ENCODE results near the gene HDAC4.
"Not testable (repeated sequence)": the region's sequence is repeated elsewhere in the genome, so short reads cannot be mapped to it uniquely, and the experiment has no call there.

The HDAC4 gene

DNA sequence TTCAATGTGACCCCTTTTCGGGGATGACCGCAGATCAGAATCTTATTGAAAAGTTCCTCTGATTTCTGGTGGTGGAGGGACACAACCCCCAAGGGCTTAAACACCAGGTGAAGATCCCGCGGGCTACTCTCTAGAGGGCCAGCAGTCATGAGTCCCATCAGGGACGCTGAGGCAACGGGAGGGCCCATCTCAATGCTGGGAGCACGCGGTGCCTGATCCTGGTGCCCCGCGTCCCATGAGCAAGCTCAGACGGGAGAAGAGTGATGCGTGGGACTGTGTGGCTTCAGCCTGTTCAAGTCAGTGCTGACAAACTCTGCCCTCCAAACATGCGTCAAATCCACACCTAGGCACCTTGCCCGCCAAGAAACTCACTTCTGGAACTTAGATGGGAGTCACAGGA, 328.0 kb downstream of the HDAC4 start:
- Histone ChIP-seq H3K36me3 (peaks cover 43 to 79% (median 67%) of the 10 kb centered on the region in 11 experiments), H3K4me3 (no peak overlapping the region), H3K27ac (no peak overlapping the region), H3K4me2 (no peak overlapping the region), H3K9me3 (replicated peaks in 1 of 11) (no peaks in the 10 kb centered on the region; a peak in 1 of 22 replicates), H4K20me1 (peaks cover 9 to 67% (median 26%) of the 10 kb centered on the region in 11 experiments; a peak in 21 of 22 replicates), H3K9ac (no peak overlapping the region), H3K27me3 (peaks cover 0 to 4% (median 0%) of the 10 kb centered on the region in 11 experiments; a peak in 4 of 22 replicates), H3K4me1 (peaks cover 9 to 35% (median 24%) of the 10 kb centered on the region in 10 experiments)
- TF ChIP-seq Cebpa-rat (IDR thresholded peaks at IDR 0.05): no peak

DNA sequence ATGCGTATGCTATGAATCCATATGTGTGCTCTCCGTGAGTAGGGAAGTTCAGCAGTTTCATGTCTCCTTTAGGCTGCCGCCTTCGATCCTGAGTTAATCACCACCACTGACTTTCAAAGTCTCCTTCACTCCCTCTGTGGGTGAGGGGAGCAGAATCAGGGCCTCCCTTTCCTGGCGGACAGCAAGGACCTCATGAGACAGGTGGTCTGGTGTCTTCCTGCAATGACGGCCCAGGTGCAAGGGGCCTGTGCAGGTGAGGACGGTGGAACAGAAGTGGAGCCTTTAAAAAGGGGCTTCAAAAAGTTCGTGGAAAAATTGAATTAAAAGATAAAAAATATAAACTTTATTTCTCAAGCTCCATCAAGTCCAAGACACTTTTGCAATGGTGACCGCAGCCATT, 330.4 kb downstream of the HDAC4 start:
- H3K36me3 ChIP-seq: peaks cover 31 to 77% (median 48%) of the 10 kb centered on the region in 11 experiments
- H3K4me1 ChIP-seq: peaks cover 25 to 48% (median 36%) of the 10 kb centered on the region in 10 experiments
- H3K9me3 ChIP-seq (replicated peaks in 1 of 11): no peaks in the 10 kb centered on the region; a peak in 1 of 22 replicates
- H4K20me1 ChIP-seq: peaks cover 18 to 68% (median 41%) of the 10 kb centered on the region in 11 experiments; a peak in 20 of 22 replicates
- no peak overlapping the region for H3K27ac ChIP-seq
- TF ChIP-seq Cebpa-rat (IDR thresholded peaks at IDR 0.05): no peak
- no peak overlapping the region for H3K4me3 ChIP-seq
- H3K27me3 ChIP-seq: peaks cover 0 to 23% (median 0%) of the 10 kb centered on the region in 11 experiments; a peak in 7 of 22 replicates
- peak overlapping the region in 1 of 11 experiments; percentile 37; a peak in 1 of 22 replicates for H3K4me2 ChIP-seq
- no peak overlapping the region for H3K9ac ChIP-seq

- not testable (repeated sequence) for H3K27ac ChIP-seq
- peaks cover 0 to 23% (median 0%) of the 10 kb centered on the region in 11 experiments; a peak in 7 of 22 replicates for H3K27me3 ChIP-seq
- peaks cover 30 to 77% (median 51%) of the 10 kb centered on the region in 11 experiments for H3K36me3 ChIP-seq
Measured at GRCh38 chr2:239069362-239070333, 331.2 kb downstream of the HDAC4 start.

DNA sequence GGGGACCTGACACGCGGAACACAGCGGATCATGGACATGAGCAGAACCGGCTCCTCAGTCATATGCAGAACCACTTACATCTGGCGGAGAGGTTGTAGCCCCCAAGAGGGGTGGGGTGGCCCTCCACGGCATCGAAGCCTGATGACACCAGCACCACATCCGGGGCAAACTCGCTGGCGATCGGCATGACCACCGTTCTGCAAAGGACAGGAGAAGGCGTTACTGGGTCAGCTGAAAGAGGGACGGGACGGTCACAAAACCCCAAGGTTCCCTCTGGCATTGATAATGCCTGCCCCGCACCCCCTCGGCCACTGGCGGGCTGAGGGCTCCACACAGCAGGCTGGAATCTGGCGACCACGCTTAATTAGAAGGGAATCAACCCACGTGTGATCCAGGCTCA, 332.4 kb downstream of the HDAC4 start:
- Histone ChIP-seq H3K9me3 (replicated peaks in 1 of 11) (no peaks in the 10 kb centered on the region; a peak in 1 of 22 replicates), H4K20me1 (peaks cover 18 to 75% (median 50%) of the 10 kb centered on the region in 11 experiments; a peak in 20 of 22 replicates), H3K4me1 (peaks cover 25 to 50% (median 39%) of the 10 kb centered on the region in 10 experiments), H3K4me2 (peak overlapping the region; percentile 46 to 92 (median 85); a peak in 19 of 22 replicates), H3K9ac (no peak overlapping the region), H3K27ac (no peak overlapping the region), H3K4me3 (no peak overlapping the region), H3K27me3 (peaks cover 0 to 23% (median 0%) of the 10 kb centered on the region in 11 experiments; a peak in 7 of 22 replicates), H3K36me3 (peaks cover 24 to 77% (median 49%) of the 10 kb centered on the region in 11 experiments)
- no peak for TF ChIP-seq Cebpa-rat (IDR thresholded peaks at IDR 0.05)

More at GRCh38 chr2:239069362-239070333, 331.2 kb downstream of the HDAC4 start:
- not testable (repeated sequence) for H3K4me3 ChIP-seq; H3K9ac ChIP-seq; H3K9me3 ChIP-seq (replicated peaks in 1 of 11); H3K4me2 ChIP-seq
- Histone ChIP-seq H3K4me1 (peaks cover 25 to 48% (median 39%) of the 10 kb centered on the region in 10 experiments), H4K20me1 (peaks cover 18 to 72% (median 45%) of the 10 kb centered on the region in 11 experiments; a peak in 20 of 22 replicates)

DNA sequence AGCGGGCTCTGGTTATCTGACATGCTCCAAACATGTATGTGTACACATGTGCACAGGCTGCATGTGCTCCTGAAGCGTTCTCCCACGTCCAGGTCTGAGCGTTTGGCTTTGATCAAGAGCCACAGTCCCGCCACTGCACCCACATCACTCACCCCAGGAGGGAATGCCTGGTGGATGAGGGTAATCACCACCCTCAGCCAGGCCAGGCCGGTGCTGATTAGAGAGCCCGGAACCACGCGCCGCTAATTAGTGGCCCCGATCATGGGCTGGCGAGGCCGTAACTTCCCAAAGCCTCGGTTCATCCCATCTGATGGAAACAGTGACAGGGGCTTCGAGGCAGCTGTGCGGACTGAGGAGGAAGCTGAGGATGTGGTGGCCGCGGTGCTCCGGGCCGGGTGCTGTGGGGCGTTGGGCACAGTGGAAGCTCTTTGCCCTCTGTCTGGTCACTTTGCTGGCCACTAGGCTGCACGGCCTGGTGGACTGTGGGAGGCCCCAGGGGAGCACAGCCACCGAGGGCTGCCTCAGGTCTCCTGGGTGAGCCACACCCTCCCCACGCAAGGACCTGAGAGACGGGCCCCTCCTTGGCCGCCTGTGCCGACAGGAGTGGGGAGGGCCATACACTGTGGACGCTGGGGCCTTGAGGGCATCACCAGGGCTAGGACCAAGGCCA, 333.5 kb downstream of the HDAC4 start:
- Histone ChIP-seq H3K4me3 (no peak overlapping the region), H3K27ac (peak overlapping the region in 4 of 11 experiments; percentile 10 to 37 (median 28); a peak in 6 of 22 replicates), H3K9me3 (replicated peaks in 1 of 11) (no peaks in the 10 kb centered on the region; a peak in 1 of 22 replicates), H3K36me3 (peaks cover 13 to 71% (median 39%) of the 10 kb centered on the region in 11 experiments), H3K9ac (peak overlapping the region in 2 of 11 experiments; percentile 33 to 34; a peak in 4 of 22 replicates), H3K4me2 (peak overlapping the region; percentile 60 to 92 (median 85)), H3K4me1 (peaks cover 32 to 57% (median 47%) of the 10 kb centered on the region in 10 experiments), H4K20me1 (peaks cover 18 to 78% (median 51%) of the 10 kb centered on the region in 11 experiments; a peak in 20 of 22 replicates), H3K27me3 (peaks cover 0 to 23% (median 0%) of the 10 kb centered on the region in 11 experiments; a peak in 7 of 22 replicates)
- TF ChIP-seq Cebpa-rat (IDR thresholded peaks at IDR 0.05): no peak

DNA sequence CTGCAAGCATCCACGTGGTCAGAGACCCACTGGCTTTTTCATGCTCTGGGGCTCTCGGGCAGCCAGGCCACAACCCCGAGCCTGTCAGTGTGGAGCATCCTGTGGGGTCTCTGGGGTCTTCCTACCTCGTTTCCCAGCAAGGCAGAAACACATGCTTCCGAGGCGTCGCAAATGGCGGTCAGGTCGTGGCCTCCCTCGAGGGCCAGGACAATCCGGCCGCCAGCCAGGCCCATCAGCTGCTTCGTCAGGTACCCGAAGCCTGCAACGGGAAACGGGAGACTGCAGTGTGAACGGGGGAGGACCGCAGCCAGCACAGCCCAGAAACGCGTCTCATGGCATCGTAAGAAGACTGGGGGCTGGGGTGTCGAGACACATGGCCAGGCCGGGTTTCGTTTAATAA, 334.2 kb downstream of the HDAC4 start:
- H3K4me3 ChIP-seq: no peak overlapping the region
- TF ChIP-seq Cebpa-rat (IDR thresholded peaks at IDR 0.05): no peak
- H4K20me1 ChIP-seq: peaks cover 18 to 82% (median 57%) of the 10 kb centered on the region in 11 experiments; a peak in 20 of 22 replicates
- peak overlapping the region in 4 of 11 experiments; percentile 11 to 34 (median 32); a peak in 4 of 22 replicates for H3K9ac ChIP-seq
- H3K4me2 ChIP-seq: peak overlapping the region; percentile 8 to 92 (median 85); a peak in 21 of 22 replicates
- no peaks in the 10 kb centered on the region; a peak in 1 of 22 replicates for H3K9me3 ChIP-seq (replicated peaks in 1 of 11)
- H3K36me3 ChIP-seq: peaks cover 7 to 70% (median 36%) of the 10 kb centered on the region in 11 experiments
- H3K27me3 ChIP-seq: peaks cover 0 to 23% (median 0%) of the 10 kb centered on the region in 11 experiments; a peak in 7 of 22 replicates
- H3K27ac ChIP-seq: peak overlapping the region in 4 of 11 experiments; percentile 20 to 37 (median 28); a peak in 7 of 22 replicates
- peaks cover 33 to 63% (median 52%) of the 10 kb centered on the region in 10 experiments for H3K4me1 ChIP-seq

GRCh38 chr2:239065962-239066361, 334.9 kb downstream of the HDAC4 start:
- Histone ChIP-seq H3K27me3 (peaks cover 0 to 23% (median 0%) of the 10 kb centered on the region in 11 experiments; a peak in 7 of 22 replicates), H3K4me1 (peaks cover 33 to 66% (median 52%) of the 10 kb centered on the region in 10 experiments), H3K4me2 (peak overlapping the region in 10 of 11 experiments; percentile 8 to 92 (median 86); a peak in 18 of 22 replicates), H3K4me3 (no peak overlapping the region), H4K20me1 (peaks cover 18 to 88% (median 56%) of the 10 kb centered on the region in 11 experiments; a peak in 20 of 22 replicates), H3K9me3 (replicated peaks in 1 of 11) (no peaks in the 10 kb centered on the region), H3K9ac (peak overlapping the region in 3 of 11 experiments; percentile 31 to 34 (median 33); a peak in 4 of 22 replicates), H3K27ac (peak overlapping the region in 4 of 11 experiments; percentile 20 to 37 (median 28); a peak in 4 of 22 replicates), H3K36me3 (peaks cover under 1 to 70% (median 36%) of the 10 kb centered on the region in 11 experiments; a peak in 19 of 22 replicates)
- TF ChIP-seq Cebpa-rat (IDR thresholded peaks at IDR 0.05): no peak

- Histone ChIP-seq H3K27ac (peak overlapping the region in 2 of 11 experiments; percentile 21 to 34; a peak in 2 of 22 replicates), H3K27me3 (peaks cover 0 to 23% (median 0%) of the 10 kb centered on the region in 11 experiments; a peak in 7 of 22 replicates), H3K4me3 (no peak overlapping the region), H3K9me3 (replicated peaks in 1 of 11) (no peaks in the 10 kb centered on the region), H4K20me1 (peaks cover 18 to 91% (median 56%) of the 10 kb centered on the region in 11 experiments; a peak in 20 of 22 replicates), H3K4me2 (peak overlapping the region in 7 of 11 experiments; percentile 80 to 92 (median 87); a peak in 15 of 22 replicates), H3K36me3 (peaks cover 0 to 72% (median 37%) of the 10 kb centered on the region in 11 experiments; a peak in 17 of 22 replicates), H3K4me1 (peaks cover 36 to 70% (median 54%) of the 10 kb centered on the region in 10 experiments), H3K9ac (peak overlapping the region in 2 of 11 experiments; percentile 31 to 37; a peak in 3 of 22 replicates)
- TF ChIP-seq Cebpa-rat (IDR thresholded peaks at IDR 0.05): no peak
Measured at GRCh38 chr2:239065537-239065936, 335.3 kb downstream of the HDAC4 start.

All from BLaER1 treated with 17β-estradiol and CSF1 and Interleukin-3, amounts not matched to agents 10 nM and 100 nM (cell line).